Fibroblast of lung (primary cell): ENCODE data around the gene ZNF593.

Source experiments
- EZH2 ChIP-seq: IDR thresholded peaks from 2 replicates; pipeline ENCODE4 v1.5.1; 2012; ENCODE audit warnings: low read length, control low read depth, mild to moderate bottlenecking; ENCODE audit errors: missing control alignments
- TF ChIP-seq, protein P1 (sequence below), 2 donors: IDR thresholded peaks in 1 of 2; conservative IDR thresholded peaks in 1 of 2; 1 replicate in 1 of 2; 2 replicates in 1 of 2; pipeline ENCODE4 v1.5.1; 2011 to 2012; ENCODE audit warnings: low read length in 2 of 2, control low read depth in 1 of 2, inconsistent platforms in 1 of 2, low read depth in 1 of 2, mild to moderate bottlenecking in 1 of 2

DNA sequence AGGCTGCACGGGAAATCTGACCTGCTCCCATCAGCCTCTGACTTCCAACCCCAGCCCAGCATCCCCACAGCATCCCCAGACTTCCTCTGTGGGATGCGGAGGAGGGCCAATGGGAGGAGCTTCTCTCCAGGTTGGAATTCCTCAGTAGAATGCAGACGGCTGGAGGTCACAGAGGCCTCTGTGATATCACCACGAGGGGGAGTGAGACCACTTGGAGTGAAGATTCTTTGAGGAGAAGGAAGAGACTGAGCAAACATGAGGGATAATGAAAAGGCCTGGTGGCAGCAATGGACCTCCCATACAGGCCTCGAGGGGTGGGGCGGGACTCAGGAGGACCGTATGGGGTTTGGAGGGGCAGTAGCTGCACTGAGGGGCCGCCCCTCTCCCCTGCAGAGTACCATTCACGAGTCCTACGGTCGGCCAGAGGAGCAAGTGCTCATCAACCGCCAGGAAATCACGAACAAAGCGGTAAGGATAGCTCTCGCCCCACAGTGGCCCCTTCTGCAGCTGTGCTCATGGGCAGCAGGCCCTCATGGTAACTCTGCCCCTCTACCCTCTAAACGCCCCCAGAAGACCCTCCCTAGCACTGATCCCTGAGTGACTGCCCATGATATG, 20.8 kb downstream of the ZNF593 start, which contains the start of gene CATSPER4:
- TF ChIP-seq, protein P1, sequence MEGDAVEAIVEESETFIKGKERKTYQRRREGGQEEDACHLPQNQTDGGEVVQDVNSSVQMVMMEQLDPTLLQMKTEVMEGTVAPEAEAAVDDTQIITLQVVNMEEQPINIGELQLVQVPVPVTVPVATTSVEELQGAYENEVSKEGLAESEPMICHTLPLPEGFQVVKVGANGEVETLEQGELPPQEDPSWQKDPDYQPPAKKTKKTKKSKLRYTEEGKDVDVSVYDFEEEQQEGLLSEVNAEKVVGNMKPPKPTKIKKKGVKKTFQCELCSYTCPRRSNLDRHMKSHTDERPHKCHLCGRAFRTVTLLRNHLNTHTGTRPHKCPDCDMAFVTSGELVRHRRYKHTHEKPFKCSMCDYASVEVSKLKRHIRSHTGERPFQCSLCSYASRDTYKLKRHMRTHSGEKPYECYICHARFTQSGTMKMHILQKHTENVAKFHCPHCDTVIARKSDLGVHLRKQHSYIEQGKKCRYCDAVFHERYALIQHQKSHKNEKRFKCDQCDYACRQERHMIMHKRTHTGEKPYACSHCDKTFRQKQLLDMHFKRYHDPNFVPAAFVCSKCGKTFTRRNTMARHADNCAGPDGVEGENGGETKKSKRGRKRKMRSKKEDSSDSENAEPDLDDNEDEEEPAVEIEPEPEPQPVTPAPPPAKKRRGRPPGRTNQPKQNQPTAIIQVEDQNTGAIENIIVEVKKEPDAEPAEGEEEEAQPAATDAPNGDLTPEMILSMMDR (conservative IDR thresholded peaks at IDR 0.05 in 1 of 2, IDR thresholded peaks at IDR 0.05 in 1 of 2; ENCODE audit: low read depth in 1 of 2, low read length in 2 of 2), result peak in 1 of 2 donors; percentile 8
- no peak for TF ChIP-seq EZH2
